Tongue (tissue), 2 donors: ENCODE measurements around the gene TTC16. TPM values are rescaled to one million over a fixed set of nuclear protein-coding genes. Genes with fewer than 3 reads are reported as not detected.
A peak's percentile ranks its signal among the peaks of the same experiment; 100 is the strongest.
"Not testable (repeated sequence)": the region's sequence is repeated elsewhere in the genome, so short reads cannot be mapped to it uniquely, and the experiment has no call there.

Experiments
- DNase-seq: peaks from one replicate; pipeline ENCODE4 v3.0.0-alpha.2; 2015
- total RNA-seq: library from RNA; depleted of rRNA; stranded (reverse); fragments of >200 nt; gene quantifications from one replicate; pipeline ENCODE4 v1.2.3, GENCODE V29; 2014

The TTC16 gene
- total RNA-seq, 1 donor from 2014 or later: not detected

DNA sequence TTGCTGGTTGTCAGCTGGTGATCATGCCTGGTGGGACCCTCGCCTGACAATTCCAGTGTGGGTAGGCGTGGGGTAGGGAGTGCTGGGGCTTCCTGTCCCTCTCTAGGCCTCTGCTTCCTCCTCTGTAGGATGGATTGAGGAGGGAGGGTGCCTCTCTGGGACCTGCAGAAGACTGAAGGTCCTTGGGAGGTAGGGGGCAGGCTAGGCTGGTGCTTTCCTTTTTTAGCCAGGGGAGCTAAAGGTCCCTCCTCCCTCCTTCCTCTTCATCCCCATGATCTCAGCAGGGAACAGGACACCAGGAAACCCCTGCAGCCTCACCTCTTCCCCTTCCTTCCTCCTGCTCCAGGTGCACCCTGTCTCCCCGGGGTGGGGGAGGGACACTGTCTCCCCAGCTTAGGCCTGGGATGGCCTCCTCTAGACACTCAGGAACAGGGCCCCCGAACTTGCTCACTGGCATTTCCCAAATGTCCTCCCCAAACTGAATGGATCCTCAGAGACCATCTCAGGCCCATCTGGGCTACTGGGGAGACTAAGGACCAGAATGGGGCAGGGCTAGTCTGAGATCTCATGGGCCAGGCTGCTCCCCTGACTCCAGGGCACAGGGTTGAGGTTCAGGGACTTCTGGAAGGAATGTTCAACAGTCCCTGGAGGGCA lies 54.2 kb downstream of the TTC16 start:
- no peak for DNase-seq

DNA sequence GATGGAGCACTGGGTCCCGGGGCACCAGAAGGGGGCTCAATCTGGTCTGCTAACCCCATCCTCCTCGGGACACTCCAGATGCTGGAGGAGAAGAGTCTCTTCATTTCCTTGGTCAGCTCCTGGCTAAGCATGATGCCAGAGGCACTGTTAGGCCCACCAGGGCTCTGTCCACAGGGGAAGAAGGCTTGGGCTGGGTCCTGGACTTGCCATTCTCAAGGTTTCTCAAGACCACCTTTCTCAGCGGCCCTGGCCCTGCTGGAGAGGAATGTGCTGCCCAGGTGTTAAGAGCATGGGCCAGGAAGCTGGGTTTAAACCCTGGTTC lies 54.7 kb downstream of the TTC16 start:
- DNase-seq: no peak

DNA sequence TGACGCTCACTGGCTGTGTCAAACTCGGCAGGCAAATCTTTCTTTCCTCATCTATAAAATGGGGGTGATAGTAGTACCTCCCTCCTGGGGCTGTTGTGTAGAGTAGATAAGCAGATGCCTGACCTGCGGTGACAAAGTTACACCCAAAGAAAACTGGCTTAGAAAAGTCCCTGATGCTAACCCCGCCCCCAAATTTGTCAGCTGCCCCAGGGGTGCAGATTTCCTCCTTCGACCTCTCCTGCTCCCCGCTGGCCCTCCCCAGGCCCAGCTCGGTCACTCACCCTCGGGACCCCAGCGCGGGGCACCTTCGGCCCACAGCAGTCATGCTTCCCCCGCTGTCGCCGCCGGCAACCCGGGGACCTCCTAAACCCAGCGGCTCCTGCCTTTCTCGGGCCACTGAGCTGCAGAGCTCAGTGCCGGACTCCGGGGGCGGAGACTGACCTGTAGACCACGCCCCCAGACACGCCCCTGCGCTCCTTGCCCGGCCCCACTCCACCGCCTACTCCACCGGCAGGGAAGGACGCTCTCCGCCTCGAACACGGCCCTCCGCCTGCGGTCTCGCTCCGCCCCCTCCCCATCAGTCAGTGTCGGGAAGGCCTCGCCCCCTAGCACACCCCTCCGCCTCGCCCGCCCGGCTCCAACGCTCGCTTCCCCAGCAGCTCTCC lies 55.2 kb downstream of the TTC16 start:
- DNase-seq: peak; percentile 99

DNA sequence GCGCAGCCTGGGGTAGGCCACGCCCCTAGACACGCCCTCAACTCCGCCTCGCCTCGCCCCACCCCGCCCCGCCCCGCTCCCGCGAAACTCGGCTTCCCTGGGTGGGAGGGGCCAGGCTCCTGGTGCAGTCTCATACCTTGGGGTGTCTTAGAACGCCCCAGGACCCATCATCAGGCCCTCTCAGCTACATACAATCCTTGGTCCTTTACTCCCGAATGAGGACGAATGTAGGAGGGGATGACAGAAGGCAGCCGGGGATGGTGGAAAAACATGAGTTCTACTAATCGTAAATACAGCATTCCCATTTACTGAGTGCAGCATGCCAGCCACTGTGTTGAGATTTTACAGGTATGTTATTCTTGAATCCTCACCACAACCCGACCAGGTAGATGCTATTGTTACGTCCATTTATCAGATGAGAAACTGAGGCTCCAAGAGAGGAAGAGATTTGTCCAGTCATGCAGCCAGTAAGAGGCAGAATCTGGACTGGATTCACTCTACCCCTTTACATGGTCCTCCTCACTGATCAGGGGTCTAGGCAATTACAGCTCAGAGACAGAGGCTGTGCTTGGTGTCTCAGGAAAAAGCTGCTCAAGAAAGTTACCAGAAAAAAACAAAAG lies 55.8 kb downstream of the TTC16 start:
- no peak for DNase-seq

- DNase-seq: no peak
Measured at GRCh38 chr9:127772603-127773002, 56.7 kb downstream of the TTC16 start.

DNA sequence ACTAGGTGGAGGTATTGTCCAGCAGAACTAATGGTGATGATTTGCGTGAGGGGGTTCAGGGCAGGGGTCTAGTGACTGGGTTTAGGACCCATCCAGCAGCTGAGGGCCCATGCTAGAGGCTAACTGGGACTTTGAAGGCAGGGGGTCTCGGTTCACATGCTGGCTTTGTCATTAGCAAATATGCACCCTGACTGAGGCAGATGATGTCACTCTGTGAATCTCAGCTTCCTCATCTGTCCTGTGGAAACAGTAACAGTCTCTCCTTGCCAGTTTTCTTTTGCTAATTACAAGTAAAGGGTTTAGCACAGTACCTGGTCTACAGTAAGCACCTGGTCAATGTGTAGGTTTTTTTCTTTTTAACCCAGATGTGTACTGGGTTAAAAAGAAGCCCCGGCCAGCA lies 57.4 kb downstream of the TTC16 start:
- no peak for DNase-seq

GRCh38 chr9:127773981-127774380 lies 58.1 kb downstream of the TTC16 start:
- no peak for DNase-seq

- no peak for DNase-seq
Measured at GRCh38 chr9:127776195-127776923, 60.5 kb downstream of the TTC16 start.

GRCh38 chr9:127776924-127777289 lies 61.0 kb downstream of the TTC16 start:
- no peak for DNase-seq

DNA sequence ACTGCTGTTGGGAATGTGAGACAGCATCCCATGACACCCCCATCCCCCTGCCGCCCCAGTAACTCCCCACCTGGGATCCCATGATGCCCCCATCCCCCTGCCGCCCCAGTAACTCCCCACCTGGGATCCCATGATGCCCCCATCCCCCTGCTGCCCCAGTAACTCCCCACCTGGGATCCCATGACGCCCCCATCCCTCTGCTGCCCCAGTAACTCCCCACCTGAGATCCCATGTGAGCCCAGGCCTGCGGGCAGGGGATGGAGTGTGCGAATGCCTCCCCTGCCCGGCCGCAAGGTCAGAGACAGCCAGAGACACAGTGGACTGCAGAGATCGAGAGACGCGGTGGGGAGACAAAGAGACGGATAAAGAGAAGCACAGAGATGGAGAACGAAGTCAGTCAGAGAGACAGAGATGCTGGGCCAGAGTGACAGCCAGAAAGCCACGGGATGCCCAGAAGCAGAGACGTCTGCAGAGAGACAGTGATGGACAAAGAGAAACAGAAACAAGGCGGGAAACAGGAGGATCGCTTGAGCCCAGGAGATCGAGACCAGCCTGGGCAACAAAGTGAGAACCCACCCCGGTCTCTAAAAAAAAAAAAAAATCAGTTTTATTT lies 61.6 kb downstream of the TTC16 start:
- DNase-seq: no peak

DNA sequence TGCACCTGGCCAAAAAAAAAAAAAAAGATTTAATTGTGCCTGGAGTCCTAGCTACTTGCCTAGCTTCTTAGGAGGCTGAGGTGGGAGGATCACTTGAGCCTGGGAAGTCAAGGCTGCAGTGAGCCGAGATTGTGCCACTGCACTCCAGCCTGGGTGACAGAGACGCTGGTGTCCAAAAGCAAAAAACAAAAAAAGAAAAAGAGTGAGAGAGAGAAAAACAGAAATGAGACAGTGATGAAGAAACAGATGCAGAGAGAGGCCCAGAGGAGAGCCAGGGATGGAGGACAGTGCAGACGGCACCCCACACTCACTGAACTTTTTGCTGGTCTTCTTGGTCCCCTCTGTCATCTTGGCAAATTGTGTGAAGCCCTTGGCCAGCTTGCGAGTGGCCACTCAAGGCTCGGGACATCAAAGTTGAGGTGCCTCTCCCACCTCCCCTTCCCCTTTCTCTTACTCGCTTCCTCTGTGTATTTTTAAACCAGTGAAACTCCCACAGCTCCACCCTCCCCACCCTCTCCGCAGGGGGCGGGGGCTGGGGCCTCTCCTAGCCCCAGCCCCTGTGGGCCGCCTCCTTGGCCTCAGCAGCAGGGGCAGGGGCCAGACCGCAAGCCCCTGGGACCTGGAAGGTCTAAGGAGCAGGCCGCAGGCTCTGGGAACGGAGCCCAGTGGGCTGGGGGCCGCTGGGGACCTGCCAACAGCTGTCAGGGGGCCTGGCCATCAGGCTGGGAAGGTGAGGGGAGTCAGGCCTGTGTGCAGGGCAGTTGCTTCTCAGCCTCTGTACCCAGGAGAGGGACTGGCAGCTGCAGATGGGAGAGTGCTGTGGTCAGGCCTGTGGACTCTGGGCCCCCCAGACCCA lies 62.6 kb downstream of the TTC16 start, which contains the start of gene SH2D3C:
TSS of gene SH2D3C (minus strand) at position 387 of the 856 bp plus-strand sequence. CDS start at position 348, 39 bp downstream.
- DNase-seq: peak; percentile 50

DNA sequence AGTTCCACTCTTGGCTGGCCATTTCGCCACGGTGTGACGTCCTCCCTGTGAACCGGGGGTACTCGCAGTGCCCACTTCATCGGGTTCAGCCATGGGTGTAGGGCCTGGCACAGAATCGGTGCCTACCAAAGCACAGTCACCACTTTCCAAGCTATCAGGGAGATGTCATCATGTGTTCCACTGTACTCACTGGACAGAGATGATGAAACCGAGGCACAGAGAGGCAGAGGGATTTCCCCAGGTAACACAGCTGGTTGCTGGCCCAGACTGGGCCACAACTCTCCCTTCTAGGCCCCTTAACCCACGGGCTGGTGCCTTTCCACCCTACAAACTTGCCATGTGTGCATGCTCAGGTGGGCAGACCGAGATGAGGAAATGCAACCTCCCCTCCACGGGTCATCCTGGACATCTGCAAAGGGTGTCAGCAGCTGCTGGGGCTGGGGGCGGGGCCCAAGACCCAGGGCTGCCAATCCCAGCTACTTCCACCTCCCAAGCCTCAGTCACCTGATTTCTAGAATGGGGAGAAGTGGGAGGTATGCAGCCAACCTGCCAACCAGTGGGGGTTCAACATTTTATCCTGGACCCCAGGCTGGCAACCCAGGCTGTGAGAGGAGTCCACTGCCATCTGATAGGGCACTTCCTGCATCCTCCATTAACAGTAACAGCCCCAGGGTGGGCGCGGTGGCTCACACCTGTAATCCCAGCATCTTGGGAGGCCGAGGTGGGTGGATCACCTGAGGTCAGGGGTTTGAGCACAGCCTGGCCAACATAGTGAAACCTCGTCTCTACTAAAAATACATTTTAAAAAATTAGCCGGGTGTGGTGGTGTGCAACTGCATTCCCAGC lies 63.5 kb downstream of the TTC16 start:
- no peak for DNase-seq

DNA sequence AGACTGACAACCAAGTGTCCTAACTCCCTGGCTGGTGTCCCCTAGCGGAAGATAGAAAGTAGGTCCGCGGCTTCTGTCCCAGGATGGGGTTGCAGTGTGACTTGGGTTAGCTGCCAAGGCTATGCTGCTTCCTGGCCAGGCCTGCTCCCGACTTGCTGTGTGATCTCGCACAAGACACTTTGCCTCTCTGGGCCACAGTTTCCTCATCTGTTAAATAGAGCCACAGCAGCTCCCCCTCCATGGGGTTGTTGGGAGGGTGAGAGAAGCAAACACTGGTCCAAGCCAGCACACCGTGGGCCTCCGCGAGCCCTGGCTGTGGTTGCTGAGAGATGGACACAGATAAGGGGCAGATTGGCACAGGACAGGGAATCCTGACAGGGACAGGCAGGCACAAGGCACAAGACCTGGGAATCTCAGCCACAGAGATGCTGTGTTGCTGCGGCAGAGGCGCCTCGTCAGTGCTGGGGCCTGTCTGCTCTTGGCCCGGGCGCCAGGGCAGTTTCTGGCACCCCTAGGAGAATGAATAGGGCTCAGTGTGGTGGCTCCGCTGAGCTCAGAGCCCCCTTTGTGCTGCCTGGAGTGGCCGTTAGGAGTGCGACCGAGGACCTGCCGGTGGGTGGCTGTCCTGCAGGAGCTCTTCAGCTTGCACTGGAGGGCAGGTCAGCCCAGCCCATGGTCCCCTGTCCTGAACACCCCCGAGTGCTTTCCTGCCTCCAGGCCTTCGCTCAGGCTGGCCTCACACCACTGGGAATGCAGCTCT lies 64.4 kb downstream of the TTC16 start:
- DNase-seq: no peak

GRCh38 chr9:127780909-127781308 lies 65.0 kb downstream of the TTC16 start:
- DNase-seq: not testable (repeated sequence)

Other genes starting within 250 kb of the TTC16 start
- 12.8 TPM for gene STXBP1, start 103.8 kb upstream of the TTC16 start, total RNA-seq
- not detected for gene CFAP157, start 9.1 kb upstream of the TTC16 start, total RNA-seq
- 7.3 TPM for gene PTRH1, start 416 bp upstream of the TTC16 start, total RNA-seq
- gene TOR2A, start 19.2 kb downstream of the TTC16 start, total RNA-seq: 2.8 TPM
- gene SH2D3C, start 62.6 kb downstream of the TTC16 start, total RNA-seq: 13.6 TPM
- gene CDK9, start 70.0 kb downstream of the TTC16 start, total RNA-seq: 47.2 TPM
- gene FPGS, start 86.8 kb downstream of the TTC16 start, total RNA-seq: 52.9 TPM
- 11.6 TPM for gene ENG, start 138.6 kb downstream of the TTC16 start, total RNA-seq
- gene AK1, start 161.6 kb downstream of the TTC16 start, total RNA-seq: 416 TPM
- 34.0 TPM for gene ST6GALNAC6, start 183.5 kb downstream of the TTC16 start, total RNA-seq
- gene ST6GALNAC4, start 201.0 kb downstream of the TTC16 start, total RNA-seq: 39.8 TPM
- not detected for gene PIP5KL1, start 214.7 kb downstream of the TTC16 start, total RNA-seq
- 11.6 TPM for gene DPM2, start 221.8 kb downstream of the TTC16 start, total RNA-seq